ENCODE measurements around the gene PATJ. TPM values are rescaled to one million over a fixed set of nuclear protein-coding genes. Genes with fewer than 3 reads are reported as not detected.

Gene PATJ
- total RNA-seq, 1 experiment from 2014 or later = 48.8 TPM

GRCh38 chr1:61930116-61930645 lies 187.9 kb downstream of the PATJ start:
- no peaks in the 10 kb centered on the region for H3K36me3 ChIP-seq (ENCODE audit: control insufficient read depth in 1 of 2, insufficient read depth in 2 of 2, low read length in 2 of 2)
- no peaks in the 10 kb centered on the region for H3K4me1 ChIP-seq (ENCODE audit: control insufficient read depth in 1 of 2, insufficient read depth in 2 of 2, low read length in 2 of 2)
- BruUV-seq (replicated peaks) = no TSS peak
- intact Hi-C loops (cut with micrococcal nuclease) = no loop called here
- ChIA-PET CTCF (no interaction called here), RAD21 (ENCODE audit: low non-redundant PET in 1 of 2, low total read pairs in 2 of 2, uncharacterized antibody in 2 of 2, unreplicated experiment in 2 of 2) (no interaction called here), POLR2A (no interaction called here)
- no peaks in the 10 kb centered on the region for H3K27me3 ChIP-seq (ENCODE audit: insufficient read depth, low read length)
- H4K20me1 ChIP-seq (ENCODE audit: insufficient read depth) = no peaks in the 10 kb centered on the region
- no peak overlapping the region for H3K9ac ChIP-seq (ENCODE audit: low read length)
- ATAC-seq (no peak), DNase-seq (ENCODE audit: low read depth, low spot score) (no peak)
- no peak overlapping the region for H2AFZ ChIP-seq (ENCODE audit: low read depth, low read length, poor library complexity, severe bottlenecking)
- no peak overlapping the region for H3K4me3 ChIP-seq (replicated peaks in 1 of 2; ENCODE audit: low read depth in 1 of 2, low read length in 2 of 2)
- H3K9me2 ChIP-seq (ENCODE audit: insufficient read depth) = no peaks in the 10 kb centered on the region
- TF ChIP-seq CBX3 (IDR thresholded peaks at IDR 0.05; ENCODE audit: low read depth) = no peak
- TF ChIP-seq ELF1 (IDR thresholded peaks at IDR 0.05; ENCODE audit: borderline replicate concordance, low read depth) = no peak
- no peak for TF ChIP-seq POLR2AphosphoS5 (IDR thresholded peaks at IDR 0.05; ENCODE audit: low read depth, low read length)
- no peak for TF ChIP-seq CTCF (IDR thresholded peaks at IDR 0.05 in 2 of 3, conservative IDR thresholded peaks at IDR 0.05 in 1 of 3; ENCODE audit: borderline replicate concordance in 1 of 3, insufficient read depth in 1 of 3, low read depth in 2 of 3, low read length in 2 of 3)
- no peak for TF ChIP-seq JUND (IDR thresholded peaks at IDR 0.05)
- TF ChIP-seq YY1 (IDR thresholded peaks at IDR 0.05; ENCODE audit: extremely low read depth, insufficient replicate concordance, low read depth, low read length) = no peak
- no peak for TF ChIP-seq ZBTB33 (IDR thresholded peaks at IDR 0.05; ENCODE audit: extremely low read depth, insufficient replicate concordance, low read length)
- no peak for TF ChIP-seq ATF3 (IDR thresholded peaks at IDR 0.05)
- no peak for TF ChIP-seq SP1 (IDR thresholded peaks at IDR 0.05; ENCODE audit: low read depth)
- TF ChIP-seq EZH2phosphoT487 (IDR thresholded peaks at IDR 0.05; ENCODE audit: borderline replicate concordance) = no peak
- H3K27ac ChIP-seq (ENCODE audit: low read depth, low read length) = no peak overlapping the region
- H3K79me2 ChIP-seq (ENCODE audit: insufficient read depth, low read length) = no peaks in the 10 kb centered on the region
- H3K9me3 ChIP-seq (ENCODE audit: control insufficient read depth in 1 of 2, insufficient read depth in 1 of 2, low read depth in 1 of 2, low read length in 2 of 2) = no peaks in the 10 kb centered on the region
- no peak overlapping the region for H3K4me2 ChIP-seq (ENCODE audit: low read length)
